Hippocampal formation (tissue), 2 donors: ENCODE results near the gene ZNF408.
"Not testable (repeated sequence)": the region's sequence is repeated elsewhere in the genome, so short reads cannot be mapped to it uniquely, and the experiment has no call there.

ENCODE experiments used
- DNase-seq, 2 donors: peaks; one replicate each; lab custom pipeline; 2025; lab: John Stamatoyannopoulos, UW

The ZNF408 gene

DNA sequence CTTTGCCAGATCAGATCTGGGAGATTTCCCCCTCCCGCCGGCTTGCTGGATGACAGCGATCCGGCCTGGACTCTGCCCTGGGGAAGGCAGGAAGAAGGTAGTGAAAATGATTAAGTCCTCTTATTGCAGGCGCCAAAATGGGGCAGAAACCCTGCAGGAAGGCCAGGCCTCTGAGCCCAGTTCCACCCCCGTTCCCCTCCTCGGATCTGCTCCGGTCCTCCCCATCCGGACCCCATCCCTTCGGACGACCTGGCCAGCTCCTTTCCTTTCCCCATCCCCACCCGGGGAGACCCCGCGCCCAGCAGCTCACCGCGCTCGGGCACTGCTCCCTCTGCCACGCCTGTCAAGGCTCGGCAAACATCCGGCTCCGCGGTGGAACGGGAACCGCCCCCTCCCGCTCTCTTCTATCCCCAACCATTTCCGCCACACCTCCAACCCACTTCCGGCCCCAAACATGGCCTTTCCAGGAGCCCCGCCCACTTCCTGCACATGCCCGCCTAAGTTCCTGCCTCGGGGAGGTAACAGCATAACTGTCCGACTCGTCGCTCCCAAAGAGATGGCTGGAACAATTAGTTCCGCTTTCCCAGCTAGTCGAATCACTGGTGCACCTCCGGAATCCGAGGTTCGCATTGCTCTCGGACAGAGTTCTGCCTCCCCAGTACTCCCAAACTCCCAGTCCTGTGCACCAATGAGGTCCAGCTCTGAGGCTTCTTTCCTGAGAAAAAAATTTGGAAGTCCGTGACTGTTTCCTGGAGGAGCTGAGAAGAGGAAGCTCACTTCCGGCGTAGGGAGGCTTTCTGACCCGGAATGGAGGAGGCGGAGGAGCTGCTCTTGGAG, at the start of gene ZNF408, which contains the start of gene ARHGAP1:
TSS of gene ZNF408 (plus strand) at position 791 of the 837 bp plus-strand sequence. CDS start at position 808, 17 bp downstream.
TSS of gene ARHGAP1 (minus strand) at position 379 of the 837 bp plus-strand sequence. CDS start 4,512 bp downstream, outside the sequence.
- DNase-seq = peak; percentile 97 to 98

GRCh38 chr11:46655631-46656030, 45.2 kb upstream of the ZNF408 start:
- no peak for DNase-seq

DNA sequence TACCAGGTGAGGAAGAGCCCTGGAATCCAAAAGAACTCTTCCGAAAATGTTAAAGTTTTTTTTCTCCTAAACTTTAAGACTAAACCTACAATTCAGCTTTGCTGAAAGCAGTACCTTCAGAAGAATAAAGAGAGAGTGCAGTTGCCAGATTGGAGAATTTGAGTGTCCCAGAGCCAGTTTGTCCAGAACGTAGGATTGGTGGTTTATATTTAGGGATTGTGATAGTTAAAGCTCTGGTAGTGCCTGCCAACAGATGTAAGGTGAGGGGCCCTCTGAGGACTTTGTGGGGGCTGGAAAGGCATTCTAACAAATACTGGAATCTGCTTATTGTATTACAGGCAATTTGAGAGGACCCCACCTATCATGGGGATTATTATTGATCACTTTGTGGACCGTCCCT, 43.6 kb upstream of the ZNF408 start:
- no peak for DNase-seq

DNA sequence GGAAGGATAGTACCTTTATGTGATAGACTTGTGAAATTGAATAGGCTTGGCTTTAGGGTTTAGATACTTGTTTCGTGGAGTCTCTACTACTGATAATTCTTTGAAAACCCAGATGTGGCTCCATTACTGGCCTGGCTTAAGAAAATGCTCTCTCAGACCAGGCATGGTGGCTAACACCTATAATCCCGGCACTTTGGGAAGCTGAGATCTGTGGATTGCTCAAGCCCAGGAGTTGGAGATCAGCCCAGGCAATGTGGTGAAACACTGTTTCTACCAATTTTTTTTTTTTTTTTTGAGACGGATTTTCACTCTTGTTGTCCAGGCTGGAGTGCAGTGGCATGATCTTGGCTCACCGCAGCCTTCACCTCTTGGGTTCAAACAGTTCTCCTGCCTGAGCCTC, 42.6 kb upstream of the ZNF408 start:
- no peak for DNase-seq

DNA sequence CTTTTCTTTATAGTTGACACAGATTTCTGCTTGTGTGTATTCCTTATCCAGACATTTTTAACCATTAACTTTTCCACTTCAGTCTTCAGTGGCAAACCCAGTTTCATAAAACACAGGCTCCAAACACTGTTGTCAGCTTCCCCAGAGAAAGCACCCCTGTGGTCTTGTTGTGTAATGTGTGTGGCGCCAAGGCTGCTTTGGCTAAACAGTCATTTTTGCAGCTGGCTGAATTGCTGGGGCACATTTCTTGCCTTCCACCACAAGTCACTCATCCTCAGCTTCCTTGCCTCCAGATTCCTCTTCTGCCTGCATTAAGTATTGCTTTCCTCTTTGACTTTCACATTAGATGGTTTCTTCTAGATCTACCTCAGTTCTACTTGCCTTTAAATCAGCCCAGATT, 40.9 kb upstream of the ZNF408 start:
- no peak for DNase-seq

DNA sequence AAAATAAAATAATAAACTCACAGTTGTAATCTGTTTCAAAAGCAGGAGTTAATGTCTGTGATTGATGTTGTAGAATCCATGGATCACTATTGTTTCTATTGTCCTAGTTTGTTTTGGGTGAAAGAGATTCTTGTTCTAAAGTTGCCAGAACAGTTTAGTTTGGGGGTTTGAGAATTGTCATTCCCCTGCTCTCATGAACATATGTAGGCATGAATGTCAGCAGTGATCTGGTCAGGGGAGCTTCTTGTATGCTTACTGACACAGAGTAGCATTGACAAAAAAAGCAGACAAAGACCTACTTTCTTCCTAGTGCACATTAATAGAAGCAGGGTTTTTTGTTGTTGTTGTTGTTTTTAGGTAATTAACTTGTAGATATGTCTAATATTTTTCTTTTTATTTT, 39.0 kb upstream of the ZNF408 start:
- peak in 1 of 2 donors; percentile 52 for DNase-seq

GRCh38 chr11:46662366-46662765, 38.5 kb upstream of the ZNF408 start:
- DNase-seq = no peak

GRCh38 chr11:46663277-46663940, 37.4 kb upstream of the ZNF408 start:
- DNase-seq = no peak

DNA sequence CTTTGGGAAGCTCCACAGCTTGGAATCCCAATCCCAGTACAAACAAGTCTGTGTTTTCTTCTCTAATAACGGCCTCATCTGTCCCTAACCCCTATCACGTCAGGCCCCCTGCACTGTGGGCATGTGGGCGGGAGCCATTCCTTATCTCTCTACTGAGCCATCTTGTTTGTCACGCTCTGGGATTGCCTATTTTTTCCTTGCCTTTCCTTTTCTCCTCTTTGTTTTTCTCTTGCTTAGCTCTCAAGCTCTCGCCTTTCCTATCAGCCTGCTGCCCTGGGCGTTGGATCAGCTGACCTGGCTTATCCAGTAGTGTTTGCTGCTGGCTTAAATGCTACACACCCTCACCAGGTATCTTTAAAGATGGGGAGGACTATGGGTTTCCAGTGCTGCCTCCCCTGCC, 36.2 kb upstream of the ZNF408 start:
- DNase-seq = no peak

DNA sequence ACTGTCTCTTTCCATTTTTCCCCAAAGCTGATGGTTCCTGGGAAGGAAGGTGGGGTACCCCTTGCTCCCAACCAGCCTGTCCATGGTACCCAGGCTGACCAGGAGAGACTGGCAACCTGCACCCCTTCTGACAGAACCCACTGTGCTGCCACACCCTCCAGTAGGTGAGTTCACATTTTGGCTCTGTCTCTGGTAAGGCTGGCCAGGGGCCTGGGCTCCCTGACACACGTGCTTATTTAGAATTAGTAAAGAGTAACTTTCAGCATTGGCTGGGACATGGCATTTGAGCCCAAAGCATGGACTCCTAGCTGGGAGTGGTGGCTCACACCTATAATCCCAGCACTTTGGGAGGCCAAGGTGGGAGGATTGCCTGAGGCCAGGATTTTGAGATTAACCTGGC, 35.5 kb upstream of the ZNF408 start:
- DNase-seq = no peak

DNA sequence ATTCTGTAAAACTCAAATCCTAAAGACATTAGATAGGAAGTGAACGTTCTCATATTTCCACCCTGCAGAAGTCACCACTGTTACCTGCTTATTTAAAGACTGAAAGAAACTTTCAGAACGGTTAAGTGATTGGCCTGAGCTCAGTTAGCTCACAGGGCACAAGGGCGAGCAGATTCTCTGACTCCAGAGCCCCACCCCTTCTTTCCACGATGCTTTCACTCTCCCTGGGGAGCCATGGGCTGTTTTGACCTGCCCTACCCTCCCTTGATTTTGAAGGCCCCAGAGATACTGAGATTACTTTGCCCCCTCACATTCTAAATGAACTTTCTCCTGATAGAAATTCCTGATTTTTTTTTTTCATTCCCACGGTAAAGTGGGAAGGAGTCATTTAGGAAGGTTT, 34.3 kb upstream of the ZNF408 start:
- DNase-seq = no peak

DNA sequence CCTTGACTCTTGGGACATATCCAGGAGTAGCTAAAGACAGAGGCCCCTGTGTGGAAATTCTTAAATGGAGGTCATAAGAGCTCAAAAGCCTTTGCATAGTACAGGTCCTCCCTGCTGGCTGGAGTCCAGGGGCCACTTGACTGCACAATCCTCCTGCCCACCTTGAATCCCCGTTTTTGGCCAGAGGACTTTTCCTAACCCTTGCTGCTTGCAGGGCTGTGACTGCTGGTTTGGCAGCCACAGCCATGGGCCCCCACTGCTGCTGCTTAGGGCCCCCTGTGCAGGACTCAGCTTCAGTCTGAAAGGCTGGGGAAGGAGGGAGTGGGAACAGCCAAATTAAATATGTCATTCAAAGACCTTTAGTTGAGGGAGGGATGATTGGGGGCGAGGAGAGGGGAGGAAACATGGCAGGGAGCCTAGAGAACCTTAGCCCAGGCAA, 33.8 kb upstream of the ZNF408 start:
- no peak for DNase-seq

- no peak for DNase-seq
Observed at GRCh38 chr11:46668480-46669085, 32.2 kb upstream of the ZNF408 start.

DNA sequence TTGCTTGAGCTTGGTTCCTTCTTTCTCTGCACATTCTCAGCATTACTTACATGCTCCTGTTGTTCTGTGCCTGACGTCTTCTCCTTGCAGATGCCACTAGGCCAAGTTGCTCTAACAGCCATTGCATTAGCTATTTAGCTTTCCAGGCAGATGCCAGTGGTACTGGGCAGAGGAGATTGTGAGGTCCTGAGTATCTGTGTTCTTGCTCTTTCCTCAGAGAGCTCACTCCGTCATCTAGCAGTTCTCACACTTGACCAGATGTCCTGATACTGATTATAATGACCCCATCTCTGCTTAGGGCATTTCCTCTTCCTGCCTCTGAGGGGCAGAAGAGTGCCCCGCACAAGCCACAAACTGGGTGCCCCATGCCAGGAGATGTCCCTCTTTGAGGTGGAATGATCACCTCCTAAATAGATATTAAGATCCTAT, 31.1 kb upstream of the ZNF408 start:
- DNase-seq = no peak

DNA sequence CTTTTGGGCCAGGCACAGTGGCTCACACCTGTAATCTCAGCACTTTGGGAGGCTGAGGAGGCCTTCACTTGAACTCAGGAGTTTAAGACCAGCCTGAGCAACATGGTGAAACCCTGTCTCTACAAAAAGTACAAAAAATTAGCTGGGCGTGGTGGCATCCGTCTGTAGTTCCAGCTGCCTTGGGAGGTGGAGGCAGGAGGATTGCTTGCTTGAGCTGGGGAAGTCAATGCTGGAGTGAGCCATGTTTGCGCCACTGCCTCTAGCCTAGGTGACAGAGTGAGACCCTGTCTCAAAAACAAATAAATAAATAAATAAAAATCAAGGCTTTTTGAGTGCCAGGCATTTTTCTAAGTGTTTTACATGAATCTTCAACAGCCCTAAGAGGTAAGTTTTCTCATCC, 30.3 kb upstream of the ZNF408 start:
- not testable (repeated sequence) for DNase-seq

GRCh38 chr11:46671958-46672315, 28.9 kb upstream of the ZNF408 start:
- DNase-seq = no peak

GRCh38 chr11:46672381-46672839, 28.4 kb upstream of the ZNF408 start:
- no peak for DNase-seq

- no peak for DNase-seq
Observed at GRCh38 chr11:46673713-46674462, 26.9 kb upstream of the ZNF408 start.

DNA sequence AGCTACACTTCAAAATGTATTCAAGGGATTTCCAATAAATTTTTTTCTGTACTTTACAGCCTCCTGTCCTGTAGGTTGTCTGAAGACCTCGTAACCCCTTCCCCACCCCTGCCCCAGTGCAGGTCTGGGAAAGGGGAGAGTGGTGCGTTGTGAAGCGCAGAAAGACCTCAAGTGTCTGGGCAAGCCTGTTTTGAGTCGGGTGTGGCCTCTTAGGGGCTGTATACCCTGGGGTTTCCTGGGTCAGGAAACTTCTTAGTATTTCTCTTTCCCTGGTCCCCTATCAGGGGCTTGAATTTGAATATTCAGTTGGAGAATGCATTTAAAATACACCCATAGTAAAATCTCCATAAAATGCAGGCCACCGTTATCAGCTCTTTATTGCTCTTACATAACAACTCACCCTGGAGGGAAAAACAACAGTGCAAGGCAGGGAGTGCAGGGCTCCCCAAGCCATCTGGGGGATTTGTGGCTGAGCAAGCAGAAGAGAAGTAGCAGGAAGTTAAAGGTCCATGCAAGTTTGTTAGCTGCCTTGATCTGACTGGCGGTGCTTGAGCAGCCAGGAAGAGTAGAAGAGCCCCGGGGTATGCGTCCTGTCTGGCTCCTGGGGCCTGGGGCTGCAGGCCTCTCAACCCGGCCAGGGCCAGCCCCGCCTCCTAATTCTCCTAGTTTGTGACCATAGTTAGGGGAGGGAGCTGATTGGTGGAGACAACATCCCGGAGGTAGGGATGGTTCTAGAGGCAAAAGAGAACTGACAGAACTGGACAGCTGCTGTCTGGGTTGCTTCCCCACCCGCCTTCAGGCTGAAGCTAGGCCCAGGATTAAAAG, 26.2 kb upstream of the ZNF408 start:
- DNase-seq = no peak

DNA sequence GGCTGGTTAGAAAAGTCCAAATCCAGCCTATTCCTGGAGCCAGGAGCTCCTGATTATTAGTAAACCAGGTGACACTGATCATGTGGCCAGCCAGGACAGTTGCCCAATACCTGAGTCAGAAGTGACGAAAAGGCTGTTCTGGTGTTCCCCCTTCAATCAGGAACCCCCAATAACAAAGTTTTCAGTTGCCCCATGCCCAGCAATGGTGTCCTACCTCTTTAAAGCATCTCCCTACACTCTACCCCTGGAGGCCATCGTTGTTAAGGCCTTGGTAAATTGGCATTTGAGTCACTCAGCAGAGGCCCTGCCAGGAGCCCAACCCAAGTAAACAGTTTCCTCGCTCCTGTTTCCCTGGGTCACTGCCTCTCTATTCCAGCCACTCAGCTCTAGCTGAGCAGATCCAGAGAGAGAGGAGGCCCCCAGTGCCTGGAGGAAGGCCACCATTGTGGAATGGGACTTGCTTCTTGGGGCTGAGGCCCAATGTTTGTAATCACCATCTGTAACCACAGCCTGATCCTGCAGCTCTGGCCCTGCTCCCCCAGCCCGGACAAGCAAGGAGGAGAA, 25.5 kb upstream of the ZNF408 start:
- peak in 1 of 2 donors; percentile 28 for DNase-seq

- no peak for DNase-seq
Observed at GRCh38 chr11:46675949-46676348, 24.9 kb upstream of the ZNF408 start.
